NCI-H446 treated with DMSO at 0.1 percent for 48 hours (cell line): ENCODE measurements around the gene EAPP.
"Not testable (repeated sequence)": the region's sequence is repeated elsewhere in the genome, so short reads cannot be mapped to it uniquely, and the experiment has no call there.

ENCODE experiments used
- DNase-seq: peaks from one replicate; lab custom pipeline; 2025; lab: John Stamatoyannopoulos, UW

EAPP gene

GRCh38 chr14:34482463-34482862 is 57.0 kb downstream of the EAPP start:
- no peak for DNase-seq

- no peak for DNase-seq
These were observed 59.8 kb downstream of the EAPP start for GRCh38 chr14:34479694-34480093.

- no peak for DNase-seq
These were observed 61.2 kb downstream of the EAPP start for GRCh38 chr14:34478261-34478660.

- not testable (repeated sequence) for DNase-seq
These were observed 63.5 kb downstream of the EAPP start for GRCh38 chr14:34476036-34476435.

GRCh38 chr14:34475163-34475562 is 64.3 kb downstream of the EAPP start:
- DNase-seq = no peak

- no peak for DNase-seq
These were observed 65.3 kb downstream of the EAPP start for GRCh38 chr14:34474187-34474679.

GRCh38 chr14:34472706-34473279 is 66.7 kb downstream of the EAPP start:
- DNase-seq = no peak

GRCh38 chr14:34470319-34470718 is 69.2 kb downstream of the EAPP start:
- no peak for DNase-seq

- no peak for DNase-seq
These were observed 72.8 kb downstream of the EAPP start for GRCh38 chr14:34466691-34467090.
